NCI-H526 treated with DMSO at 0.1 percent for 48 hours (cell line): Measurements from ENCODE around the gene SLCO2A1.
"Not testable (repeated sequence)": the region's sequence is repeated elsewhere in the genome, so short reads cannot be mapped to it uniquely, and the experiment has no call there.

Experiments used
- DNase-seq: peaks from one replicate; lab custom pipeline; 2025; lab: John Stamatoyannopoulos, UW

Gene SLCO2A1

DNA sequence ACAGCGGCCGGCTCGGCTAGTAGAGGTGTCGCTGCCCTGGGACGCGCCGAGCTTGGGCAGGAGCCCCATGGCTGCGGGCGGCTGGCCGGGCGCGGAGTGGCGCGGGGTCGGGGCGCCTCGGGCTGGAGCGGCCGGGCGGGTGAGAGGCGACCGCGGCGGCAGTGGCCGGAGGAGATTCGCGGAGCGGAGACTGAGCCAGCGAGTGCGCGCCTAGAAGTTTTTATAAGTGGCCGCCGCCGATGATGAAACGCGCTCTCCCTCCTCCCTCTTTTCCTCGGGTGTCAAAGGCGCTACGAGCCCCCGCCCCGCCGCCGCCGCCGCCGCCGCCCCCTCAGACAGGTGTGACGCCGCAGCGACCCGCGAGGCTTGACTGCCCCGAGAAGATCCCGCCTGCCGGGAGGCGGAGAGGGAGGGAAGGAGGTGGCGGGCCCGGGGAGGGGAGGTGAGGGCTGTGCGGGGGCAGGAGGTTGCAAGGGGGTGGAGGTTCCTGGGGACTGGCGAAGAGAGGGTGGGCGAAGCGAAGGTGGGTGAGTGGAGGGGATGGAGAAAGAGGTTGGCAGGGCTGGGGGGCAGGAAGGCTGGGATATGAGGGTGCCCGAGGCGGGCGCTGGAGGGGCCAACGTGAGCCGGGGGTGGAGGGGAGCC is at the start of gene SLCO2A1:
Gene SLCO2A1, minus strand, starts transcription at position 192 of the 645 bp plus-strand sequence. Its CDS starts 123 bp downstream, at position 69.
- DNase-seq = peak; percentile 56

- DNase-seq = no peak
Measured at GRCh38 chr3:134079111-134079547, 49.4 kb upstream of the SLCO2A1 start.

DNA sequence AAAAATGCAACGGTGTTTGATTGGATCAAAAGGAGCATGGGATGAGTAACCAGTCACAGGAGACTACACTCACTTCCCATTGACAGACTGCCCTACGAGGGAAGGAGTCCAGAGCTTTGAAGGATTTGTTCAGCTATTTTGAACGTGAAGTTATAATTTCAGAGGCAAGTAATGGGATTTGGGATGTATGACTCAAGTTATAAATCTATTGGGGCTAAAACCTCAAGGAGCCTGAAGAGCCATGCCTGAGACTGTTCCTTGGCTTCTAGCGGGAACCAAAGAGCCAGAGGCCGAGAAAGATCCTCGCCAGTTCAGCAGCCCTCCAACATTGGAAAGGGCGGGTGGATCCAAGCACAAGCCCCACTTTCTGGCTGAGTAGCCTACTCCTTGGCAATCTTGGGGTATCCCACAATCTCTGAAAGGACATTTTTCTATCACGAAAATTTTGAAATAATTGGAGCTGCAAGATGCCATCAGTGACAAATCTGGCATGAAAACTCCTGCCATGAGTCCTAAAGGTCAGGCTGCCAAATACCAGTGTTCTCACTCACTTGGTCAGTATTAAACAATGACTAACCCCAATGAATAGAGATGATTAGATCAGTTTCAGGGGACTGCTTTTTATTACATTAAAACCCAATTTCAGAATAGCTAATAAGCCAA is 48.6 kb upstream of the SLCO2A1 start:
- no peak for DNase-seq

DNA sequence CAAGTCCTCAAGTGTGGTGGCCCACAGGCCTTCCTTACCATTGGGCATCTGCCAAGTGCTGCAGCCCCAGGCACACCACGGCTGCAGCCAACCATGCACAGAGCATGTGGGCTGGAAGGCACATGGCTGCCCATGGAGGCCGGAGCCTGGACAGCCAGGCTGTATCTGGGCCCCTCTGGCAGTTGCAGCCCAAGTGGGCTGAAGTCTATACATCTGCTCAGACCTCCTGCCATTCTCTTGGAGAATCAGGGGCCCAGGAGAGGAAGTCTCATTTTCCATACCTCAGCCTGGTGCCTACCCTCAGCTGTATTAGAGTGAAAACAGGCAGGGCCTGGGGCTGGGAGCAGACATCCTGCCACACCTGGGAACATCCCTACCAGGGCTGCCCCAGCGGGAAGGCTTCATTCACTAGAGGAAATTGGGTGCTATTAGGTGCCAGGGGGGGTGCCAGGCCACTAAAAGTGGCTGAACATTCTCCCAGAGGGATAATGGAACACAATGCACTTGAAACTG is 48.0 kb upstream of the SLCO2A1 start:
- DNase-seq = no peak

GRCh38 chr3:134076851-134077250 is 47.1 kb upstream of the SLCO2A1 start:
- no peak for DNase-seq

GRCh38 chr3:134075846-134076245 is 46.1 kb upstream of the SLCO2A1 start:
- DNase-seq = no peak

DNA sequence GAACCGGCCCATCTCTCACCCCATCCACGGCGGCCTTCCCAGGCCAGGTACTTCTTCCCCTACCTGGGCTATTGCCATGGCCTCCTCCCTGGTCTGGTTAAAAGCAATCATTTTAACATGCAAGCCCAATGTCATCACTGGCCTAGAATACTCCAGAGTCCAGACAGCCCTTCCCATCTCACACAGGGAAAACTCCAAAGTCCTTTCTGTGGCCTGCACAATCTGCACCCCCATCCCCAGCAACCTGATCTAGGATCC is 45.8 kb upstream of the SLCO2A1 start:
- DNase-seq = no peak

DNA sequence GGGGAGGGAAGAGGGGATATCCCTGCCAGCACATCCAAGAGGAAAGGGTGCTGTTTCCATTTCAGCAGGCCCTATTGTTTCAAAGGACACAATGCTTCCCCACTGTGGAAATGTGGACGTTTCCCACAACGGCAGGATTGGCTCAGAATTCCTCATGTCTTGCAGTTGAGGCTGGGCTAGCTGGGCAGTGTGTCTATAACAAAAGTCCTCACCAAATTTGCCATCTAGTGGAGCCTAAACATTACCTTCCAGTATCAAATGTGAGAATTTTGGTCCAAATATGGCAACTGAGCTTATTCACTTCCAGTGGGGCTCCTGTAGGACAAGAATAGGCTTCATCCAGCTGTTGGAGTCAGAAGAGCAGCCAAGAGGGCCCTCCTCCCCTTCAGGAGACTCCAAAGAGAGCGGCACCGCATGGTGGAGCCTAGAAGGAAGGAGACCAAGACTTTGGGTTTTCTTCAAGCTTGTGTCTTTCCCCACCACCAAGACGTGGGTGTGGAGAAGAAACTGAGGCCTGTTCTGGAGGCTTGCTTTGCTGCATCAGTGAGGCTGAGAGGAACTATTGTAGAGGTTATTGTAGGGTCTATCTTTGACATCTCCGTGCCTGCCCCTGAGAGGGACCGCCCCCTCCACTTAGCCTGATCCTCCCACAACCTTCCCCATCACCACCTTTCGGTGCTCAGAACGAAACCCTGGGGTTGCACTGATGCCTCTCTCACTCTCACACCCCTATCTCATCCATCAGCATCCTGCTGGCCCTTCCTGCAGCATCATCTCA is 45.3 kb upstream of the SLCO2A1 start:
- no peak for DNase-seq

GRCh38 chr3:134074001-134074789 is 44.5 kb upstream of the SLCO2A1 start:
- no peak for DNase-seq

- DNase-seq = no peak
Measured at GRCh38 chr3:134073583-134073945, 43.8 kb upstream of the SLCO2A1 start.

- no peak for DNase-seq
Measured at GRCh38 chr3:134072881-134073582, 43.3 kb upstream of the SLCO2A1 start.

- not testable (repeated sequence) for DNase-seq
Measured at GRCh38 chr3:134070281-134070680, 40.6 kb upstream of the SLCO2A1 start.

DNA sequence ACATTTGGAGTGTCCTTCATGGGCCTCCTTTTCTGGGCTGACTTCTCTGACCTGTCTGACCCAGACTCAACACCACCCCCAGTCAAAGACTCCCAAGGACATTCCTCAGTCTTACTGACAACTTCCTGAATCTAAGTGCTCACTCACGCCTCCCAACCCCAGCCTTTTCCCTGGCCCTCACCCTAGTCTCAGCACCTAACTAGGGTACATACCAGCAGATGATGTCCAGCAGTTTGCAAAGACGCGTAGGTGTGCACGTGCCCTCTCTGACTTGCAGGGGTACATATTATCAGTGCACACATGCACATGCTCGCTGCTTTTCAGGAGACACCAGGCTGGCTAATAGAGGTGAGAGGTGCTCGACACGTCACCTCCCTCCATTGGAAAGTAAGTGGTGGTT is 38.7 kb upstream of the SLCO2A1 start:
- DNase-seq = no peak

- no peak for DNase-seq
Measured at GRCh38 chr3:134067531-134068161, 37.9 kb upstream of the SLCO2A1 start.

- no peak for DNase-seq
Measured at GRCh38 chr3:134066651-134067530, 37.2 kb upstream of the SLCO2A1 start.

DNA sequence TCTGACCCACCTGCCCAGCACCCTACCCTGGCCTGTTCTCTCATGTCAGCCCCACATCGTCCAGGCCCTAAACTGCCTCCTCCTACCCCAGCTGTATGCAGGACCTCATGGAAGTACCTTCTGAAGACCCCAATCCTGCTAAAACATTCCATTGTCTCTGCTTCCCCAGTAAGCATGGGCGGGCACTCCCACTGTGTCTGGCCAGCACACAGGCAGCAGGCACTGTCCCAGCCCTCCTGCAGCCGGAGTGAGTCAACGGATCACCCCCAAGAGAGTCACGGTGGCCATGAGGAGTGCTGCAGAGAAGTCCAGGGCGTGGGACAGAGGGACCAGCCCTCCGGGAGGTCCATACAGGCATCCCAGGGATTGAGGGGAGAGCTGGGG is 36.4 kb upstream of the SLCO2A1 start:
- DNase-seq = no peak

DNA sequence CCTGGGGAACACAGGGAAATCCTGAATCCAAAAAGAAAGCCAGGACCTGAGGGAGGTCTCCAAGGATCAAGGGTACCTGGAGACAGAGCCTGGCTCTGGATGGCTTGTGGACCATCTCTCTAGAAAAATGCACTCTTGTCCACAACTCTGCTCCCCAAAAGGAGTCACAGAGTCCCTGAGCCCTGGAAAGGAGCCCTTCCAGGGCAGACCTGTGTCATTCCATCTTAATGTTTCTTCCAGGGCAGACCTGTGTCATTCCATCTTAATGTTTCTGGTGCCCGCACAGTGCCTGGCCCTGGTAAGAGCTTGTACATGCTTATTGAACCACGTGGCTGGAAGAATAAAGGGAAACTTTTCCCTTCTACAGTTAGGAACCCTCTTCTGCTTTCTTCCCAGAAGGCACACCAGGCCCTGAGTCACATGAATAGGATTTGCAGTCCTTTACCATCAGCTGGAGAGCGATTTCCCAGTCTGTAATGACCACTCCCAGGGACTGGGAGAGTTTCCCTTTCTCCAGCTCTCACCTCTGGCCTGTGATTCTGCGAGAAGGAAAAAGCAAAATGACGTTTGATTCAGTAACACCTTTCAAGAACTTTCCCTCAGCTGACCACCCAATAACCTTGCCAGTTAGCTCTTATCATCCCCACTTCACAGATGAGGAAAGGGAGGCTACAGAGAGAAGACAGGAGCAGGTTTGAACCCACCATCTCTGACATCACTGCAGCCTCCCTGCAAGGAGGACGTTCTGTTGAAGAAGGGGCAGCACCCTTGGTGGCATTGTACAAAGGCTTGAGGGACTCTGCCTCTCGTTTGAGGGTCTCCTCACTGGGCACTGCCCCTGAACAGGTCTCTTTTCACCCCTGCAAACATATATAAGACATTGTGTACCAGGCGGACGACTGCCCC is 35.8 kb upstream of the SLCO2A1 start:
- DNase-seq = no peak

GRCh38 chr3:134064081-134064480 is 34.4 kb upstream of the SLCO2A1 start:
- DNase-seq = no peak

DNA sequence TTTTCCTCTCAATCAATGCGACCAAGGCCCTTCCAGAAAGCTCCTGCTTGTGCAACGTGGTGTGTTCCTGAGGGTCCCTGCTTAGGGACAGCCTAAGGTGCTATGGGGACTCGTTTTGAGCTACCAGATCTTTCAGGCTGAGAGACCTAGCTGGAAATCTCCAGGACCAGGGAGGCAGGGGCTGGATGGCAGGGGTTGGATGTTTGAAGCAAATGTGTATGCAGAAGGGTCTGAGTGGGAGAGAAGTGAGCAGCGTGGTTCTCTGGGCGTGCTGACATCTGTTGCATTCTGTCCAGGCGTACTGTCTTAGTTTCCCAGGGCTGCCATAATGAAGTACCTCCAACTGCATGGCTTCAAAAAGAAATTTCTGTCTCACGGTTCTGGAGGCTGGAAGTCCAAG is 31.7 kb upstream of the SLCO2A1 start:
- DNase-seq = no peak
